Esophagus squamous epithelium (tissue), 5 donors: ENCODE data around the gene ARHGEF11. TPM values are rescaled to one million over a fixed set of nuclear protein-coding genes. Genes with fewer than 3 reads are reported as not detected.
A peak's percentile ranks its signal among the peaks of the same experiment; 100 is the strongest.

Experiments
- DNase-seq: peaks from one replicate; lab custom pipeline; 2025; lab: John Stamatoyannopoulos, UW
- H3K27ac ChIP-seq, 4 donors: fragments of 200-600 bp; sonication (generic); one replicate each; pipeline ENCODE4 v1.5.1; 2016 to 2019; ENCODE audit warnings: mild to moderate bottlenecking in 1 of 4
- H3K27me3 ChIP-seq, 4 donors: fragments of 200-600 bp; sonication (generic); 1 replicate in 3 of 4; 2 replicates in 1 of 4; pipeline versions ENCODE4 v1.5.1 to v1.6.0; 2017 to 2021; ENCODE audit warnings: antibody characterized with exemption in 1 of 4
- H3K36me3 ChIP-seq, 3 donors: fragments of 200-600 bp; sonication (generic); one replicate each; pipeline ENCODE4 v1.5.1; 2016 to 2019
- H3K4me1 ChIP-seq, 3 donors: fragments of 200-600 bp; sonication (generic); one replicate each; pipeline ENCODE4 v1.5.1; 2017 to 2019
- H3K4me3 ChIP-seq, 4 donors: fragments of 200-600 bp; sonication (generic); 1 replicate in 3 of 4; 2 replicates in 1 of 4; pipeline ENCODE4 v1.5.1; 2016 to 2019; ENCODE audit warnings: mild to moderate bottlenecking in 2 of 4, moderate library complexity in 1 of 4
- H3K9me3 ChIP-seq, 3 donors: fragments of 200-600 bp; sonication (generic); one replicate each; pipeline ENCODE4 v1.5.1; 2016 to 2019
- POLR2A ChIP-seq, 4 donors: fragments of 450-650 bp; IDR thresholded peaks; one replicate each; pipeline ENCODE4 v1.6.1; 2017; ENCODE audit warnings: antibody characterized with exemption in 4 of 4, mild to moderate bottlenecking in 4 of 4, moderate library complexity in 3 of 4
- WGBS, 2 donors: methylation state at CpG; one replicate each; pipeline ENCODE4 v1.1.5; 2018; 5-methylcytosine and 5-hydroxymethylcytosine counted together
- intact Hi-C: fragments of 100-400 bp; cut with DNase I; formaldehyde crosslinking; loops from one replicate; pipeline ENCODE4 v1.15.0; 2022
- total RNA-seq, 4 donors: library from RNA; depleted of rRNA; stranded (reverse); fragments of >200 nt; gene quantifications; one replicate each; pipeline ENCODE4 v1.1.0, GENCODE V29; 2016
- TF ChIP-seq, protein P1 (sequence below), 6 experiments: fragments of 450-650 bp in 4 of 6; fragments of 200-600 bp in 2 of 6; sonication (generic) in 2 of 6; IDR thresholded peaks; one replicate each; pipeline ENCODE4 v1.5.1; 2016 to 2019; ENCODE audit warnings: antibody characterized with exemption in 6 of 6, mild to moderate bottlenecking in 4 of 6, moderate library complexity in 4 of 6
- donor health status: DM: yes; HTN: yes; CAD: no.

The ARHGEF11 gene
- total RNA-seq, 4 donors from 2014 or later, result 15.5 to 24.2 (median 19.4) TPM

DNA sequence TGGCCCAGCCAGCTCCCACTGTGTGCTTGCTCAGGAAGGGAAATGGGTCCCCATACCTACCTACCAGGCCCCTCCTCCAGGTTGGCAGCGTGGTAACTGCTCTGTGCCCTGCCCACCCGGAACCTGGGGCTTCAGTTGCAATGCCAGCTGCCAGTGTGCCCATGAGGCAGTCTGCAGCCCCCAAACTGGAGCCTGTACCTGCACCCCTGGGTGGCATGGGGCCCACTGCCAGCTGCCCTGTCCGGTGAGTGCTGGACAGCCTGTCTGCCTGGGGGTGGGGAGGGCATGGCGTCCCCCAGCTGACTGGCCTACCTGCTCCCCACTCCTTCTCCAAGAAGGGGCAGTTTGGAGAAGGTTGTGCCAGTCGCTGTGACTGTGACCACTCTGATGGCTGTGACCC is 135.9 kb downstream of the ARHGEF11 start:
- no peak for DNase-seq
- WGBS, 2 donors, result 80% methylated on average over 1 of the region's 5 CpGs; no CpG with 5 or more reads in 1 of the 2 donors
- no peak overlapping the region for H3K4me3 ChIP-seq
- TF ChIP-seq POLR2A (IDR thresholded peaks at IDR 0.05), result no peak
- TF ChIP-seq, protein P1, sequence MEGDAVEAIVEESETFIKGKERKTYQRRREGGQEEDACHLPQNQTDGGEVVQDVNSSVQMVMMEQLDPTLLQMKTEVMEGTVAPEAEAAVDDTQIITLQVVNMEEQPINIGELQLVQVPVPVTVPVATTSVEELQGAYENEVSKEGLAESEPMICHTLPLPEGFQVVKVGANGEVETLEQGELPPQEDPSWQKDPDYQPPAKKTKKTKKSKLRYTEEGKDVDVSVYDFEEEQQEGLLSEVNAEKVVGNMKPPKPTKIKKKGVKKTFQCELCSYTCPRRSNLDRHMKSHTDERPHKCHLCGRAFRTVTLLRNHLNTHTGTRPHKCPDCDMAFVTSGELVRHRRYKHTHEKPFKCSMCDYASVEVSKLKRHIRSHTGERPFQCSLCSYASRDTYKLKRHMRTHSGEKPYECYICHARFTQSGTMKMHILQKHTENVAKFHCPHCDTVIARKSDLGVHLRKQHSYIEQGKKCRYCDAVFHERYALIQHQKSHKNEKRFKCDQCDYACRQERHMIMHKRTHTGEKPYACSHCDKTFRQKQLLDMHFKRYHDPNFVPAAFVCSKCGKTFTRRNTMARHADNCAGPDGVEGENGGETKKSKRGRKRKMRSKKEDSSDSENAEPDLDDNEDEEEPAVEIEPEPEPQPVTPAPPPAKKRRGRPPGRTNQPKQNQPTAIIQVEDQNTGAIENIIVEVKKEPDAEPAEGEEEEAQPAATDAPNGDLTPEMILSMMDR (IDR thresholded peaks at IDR 0.05), result no peak
- H3K9me3 ChIP-seq, result no peaks in the 10 kb centered on the region
- intact Hi-C loops, result no loop called here
- H3K27me3 ChIP-seq, result peaks cover 0 to 70% (median 0%) of the 10 kb centered on the region in 4 donors
- H3K36me3 ChIP-seq, result peaks cover 0 to 69% (median 3%) of the 10 kb centered on the region in 3 donors
- no peak overlapping the region for H3K27ac ChIP-seq
- peaks cover 4 to 34% (median 14%) of the 10 kb centered on the region in 3 donors for H3K4me1 ChIP-seq

GRCh38 chr1:156908955-156909354 is 136.6 kb downstream of the ARHGEF11 start:
- WGBS, 2 donors, result 39 to 56% methylated on average over 10 of the region's 10 CpGs
- intact Hi-C loops, result no loop called here
- Histone ChIP-seq H3K27ac (no peak overlapping the region), H3K9me3 (no peaks in the 10 kb centered on the region), H3K36me3 (peaks cover 0 to 61% (median 3%) of the 10 kb centered on the region in 3 donors), H3K4me1 (peaks cover 4 to 41% (median 14%) of the 10 kb centered on the region in 3 donors), H3K4me3 (no peak overlapping the region), H3K27me3 (peaks cover 0 to 69% (median 0%) of the 10 kb centered on the region in 4 donors)
- DNase-seq, result no peak
- TF ChIP-seq POLR2A (IDR thresholded peaks at IDR 0.05), result no peak
- TF ChIP-seq, protein P1 (IDR thresholded peaks at IDR 0.05), result no peak

GRCh38 chr1:156908541-156908940 is 137.0 kb downstream of the ARHGEF11 start:
- Histone ChIP-seq H3K4me1 (peaks cover 4 to 45% (median 14%) of the 10 kb centered on the region in 3 donors), H3K36me3 (peaks cover 0 to 57% (median 3%) of the 10 kb centered on the region in 3 donors), H3K9me3 (no peaks in the 10 kb centered on the region), H3K4me3 (no peak overlapping the region), H3K27me3 (peaks cover 0 to 65% (median 0%) of the 10 kb centered on the region in 4 donors), H3K27ac (no peak overlapping the region)
- TF ChIP-seq POLR2A (IDR thresholded peaks at IDR 0.05), result no peak
- TF ChIP-seq, protein P1 (IDR thresholded peaks at IDR 0.05), result no peak
- intact Hi-C loops, result no loop called here
- no peak for DNase-seq
- 16 to 70% methylated on average over 6 to 12 of the region's 29 CpGs for WGBS, 2 donors

- DNase-seq, result no peak
- no peak overlapping the region for H3K4me3 ChIP-seq
- peak overlapping the region in 1 of 4 donors; percentile 17 for H3K27ac ChIP-seq
- peaks cover 0 to 42% (median 3%) of the 10 kb centered on the region in 3 donors for H3K36me3 ChIP-seq
- intact Hi-C loops, result no loop called here
- TF ChIP-seq, protein P1 (IDR thresholded peaks at IDR 0.05), result no peak
- TF ChIP-seq POLR2A (IDR thresholded peaks at IDR 0.05), result no peak
- 89 to 91% methylated on average over 3 to 8 of the region's 16 CpGs for WGBS, 2 donors
- H3K4me1 ChIP-seq, result peaks cover 4 to 60% (median 22%) of the 10 kb centered on the region in 3 donors
- no peaks in the 10 kb centered on the region for H3K9me3 ChIP-seq
- peaks cover 0 to 50% (median 0%) of the 10 kb centered on the region in 4 donors for H3K27me3 ChIP-seq
These were observed 139.2 kb downstream of the ARHGEF11 start for GRCh38 chr1:156906206-156906906.

- Histone ChIP-seq H3K4me3 (no peak overlapping the region), H3K27ac (no peak overlapping the region), H3K27me3 (peaks cover 0 to 55% (median 0%) of the 10 kb centered on the region in 4 donors), H3K36me3 (peaks cover 0 to 42% (median 3%) of the 10 kb centered on the region in 3 donors), H3K9me3 (no peaks in the 10 kb centered on the region), H3K4me1 (peaks cover 10 to 64% (median 22%) of the 10 kb centered on the region in 3 donors)
- DNase-seq, result no peak
- TF ChIP-seq POLR2A (IDR thresholded peaks at IDR 0.05), result no peak
- TF ChIP-seq, protein P1 (IDR thresholded peaks at IDR 0.05), result no peak
- intact Hi-C loops, result no loop called here
- WGBS, 2 donors, result 48 to 57% methylated on average over 4 of the region's 4 CpGs
These were observed 139.9 kb downstream of the ARHGEF11 start for GRCh38 chr1:156905651-156906050.
